K562 (cell line): ENCODE measurements around the gene NCOA1. TPM values are rescaled to one million over a fixed set of nuclear protein-coding genes. Genes with fewer than 3 reads are reported as not detected.

ENCODE experiments used
- ATAC-seq: fragments of 200-7000 bp; cut with Tn5 transposase; 3 replicates; pipeline ENCODE4 v1.9.1; 2020; ENCODE audit warnings: moderate library complexity
- BruUV-seq: library from RNA; stranded (reverse); fragments of 400-500 nt; replicated peaks from 2 replicates; lab custom pipeline; 2021; lab: Mats Ljungman, UMichigan
- CTCF ChIA-PET: fragments of 300-600 bp; formaldehyde crosslinking; extraction: SDS; loops from one replicate; lab custom pipeline; 2021; ENCODE audit warnings: low intra/inter-chr PET ratio; lab: Yijun Ruan, JAX
- POLR2A ChIA-PET: fragments of 300-600, 350-650 bp; sonication (Branson Sonifier 250); formaldehyde crosslinking; extraction: SDS; loops from one replicate; lab custom pipeline; 2021; ENCODE audit warnings: antibody characterized with exemption, inconsistent platforms; lab: Yijun Ruan, JAX
- DNase-seq, 4 experiments: peaks; one replicate each; pipeline versions ENCODE4 v3.0.0 to v3.0.0-alpha.2; 2011 to 2018; ENCODE audit warnings: low spot score in 3 of 4, mixed read lengths in 3 of 4; ENCODE audit errors: extremely low read depth in 1 of 4
- FAIRE-seq: peaks from 2 replicates; lab custom pipeline; 2011; peaks lifted over from hg19 to GRCh38; lab: Jason Lieb, UNC
- H2AFZ ChIP-seq: 2 replicates; pipeline ENCODE4 v1.6.0; 2011; ENCODE audit warnings: low read depth, low read length, control low read depth, inconsistent platforms
- H3K27ac ChIP-seq: fragments of 200-600 bp; 3 replicates; pipeline ENCODE4 v1.8.0; 2011; ENCODE audit warnings: low read depth, mild to moderate bottlenecking, control low read depth, inconsistent platforms, low read length, moderate library complexity, mixed read lengths; ENCODE audit errors: extremely low read depth
- H3K27me3 ChIP-seq, 2 experiments: fragments of 300-600 bp in 1 of 2; 2 replicates in 1 of 2; 3 replicates in 1 of 2; pipeline versions ENCODE4 v1.6.0 to v1.8.0; 2011; ENCODE audit warnings: inconsistent platforms in 2 of 2, low read length in 2 of 2, mild to moderate bottlenecking in 1 of 2, mixed read lengths in 1 of 2, moderate library complexity in 1 of 2; ENCODE audit not compliant: control insufficient read depth in 2 of 2, insufficient read depth in 2 of 2
- H3K36me3 ChIP-seq: fragments of 300-600 bp; 3 replicates; pipeline ENCODE4 v1.8.0; 2011; ENCODE audit warnings: mild to moderate bottlenecking, low read length, inconsistent platforms; ENCODE audit not compliant: control insufficient read depth, insufficient read depth
- H3K4me1 ChIP-seq, 2 experiments: fragments of 200-600 bp in 1 of 2; replicated peaks in 1 of 2; 2 replicates in 1 of 2; 3 replicates in 1 of 2; pipeline versions ENCODE4 v1.5.1 to v1.8.0; 2011; ENCODE audit warnings: inconsistent platforms in 2 of 2, low read length in 2 of 2, mild to moderate bottlenecking in 1 of 2, mixed read lengths in 1 of 2, moderate library complexity in 1 of 2; ENCODE audit not compliant: control insufficient read depth in 2 of 2, insufficient read depth in 2 of 2
- H3K4me2 ChIP-seq: 2 replicates; pipeline ENCODE4 v1.6.1; 2011; ENCODE audit warnings: low read length, control low read depth, inconsistent platforms, mixed read lengths; ENCODE audit not compliant: insufficient read depth
- H3K4me3 ChIP-seq: fragments of 200-600 bp; sonication (generic), shearing (Covaris generic); 2 replicates; pipeline ENCODE4 v1.5.1; 2016; ENCODE audit warnings: control low read depth, inconsistent platforms
- H3K79me2 ChIP-seq: fragments of 200-600 bp; 3 replicates; pipeline ENCODE4 v1.8.0; 2011; ENCODE audit warnings: low read length, inconsistent platforms; ENCODE audit not compliant: control insufficient read depth, insufficient read depth
- H3K9ac ChIP-seq, 2 experiments: 2 replicates each; pipeline versions ENCODE4 v1.6.0 to v1.6.1; 2011; ENCODE audit warnings: low read depth in 2 of 2, low read length in 2 of 2, control low read depth in 1 of 2, inconsistent platforms in 1 of 2, mild to moderate bottlenecking in 1 of 2, mixed read lengths in 1 of 2; ENCODE audit not compliant: insufficient read depth in 1 of 2
- H3K9me1 ChIP-seq: one replicate; pipeline ENCODE4 v1.6.0; 2011; ENCODE audit warnings: inconsistent platforms, mild to moderate bottlenecking, low read length, moderate library complexity; ENCODE audit not compliant: control insufficient read depth, insufficient read depth
- H3K9me3 ChIP-seq: replicated peaks from 2 replicates; pipeline ENCODE4 v1.5.1; 2011; ENCODE audit warnings: low read depth, low read length, inconsistent platforms; ENCODE audit not compliant: control insufficient read depth, insufficient read depth
- H4K20me1 ChIP-seq: replicated peaks from 2 replicates; pipeline ENCODE4 v1.6.1; 2011; ENCODE audit warnings: low read length, inconsistent platforms, mixed read lengths; ENCODE audit not compliant: control insufficient read depth, insufficient read depth
- CBX8 ChIP-seq: fragments of 200-600 bp; sonication (generic); IDR thresholded peaks from 2 replicates; pipeline ENCODE4 v1.6.1; 2012; ENCODE audit warnings: borderline replicate concordance, mixed run types, low read depth, mild to moderate bottlenecking, moderate library complexity, mixed read lengths, low read length, control low read depth, inconsistent platforms; ENCODE audit not compliant: poor library complexity, severe bottlenecking; ENCODE audit errors: extremely low read depth
- GATAD2A ChIP-seq: fragments of 450-650 bp; IDR thresholded peaks from 2 replicates; pipeline ENCODE4 v1.6.1; 2017
- HSF4 ChIP-seq: fragments of 250-450 bp; sonication (Bioruptor Pico); IDR thresholded peaks from 2 replicates; pipeline ENCODE4 v2.1.2; 2022; ENCODE audit warnings: mild to moderate bottlenecking, moderate library complexity, borderline replicate concordance
- MEF2A ChIP-seq: IDR thresholded peaks from 2 replicates; pipeline ENCODE4 v1.6.1; 2011; ENCODE audit warnings: low read depth, mild to moderate bottlenecking, low read length, moderate library complexity; ENCODE audit not compliant: control insufficient read depth
- MTA1 ChIP-seq: fragments of 450-650 bp; IDR thresholded peaks from 2 replicates; pipeline ENCODE4 v1.6.1; 2017; ENCODE audit warnings: borderline replicate concordance
- PML ChIP-seq: IDR thresholded peaks from 2 replicates; pipeline ENCODE4 v1.6.1; 2012; ENCODE audit warnings: low read length, inconsistent platforms
- POLR2A ChIP-seq: fragments of 450-650 bp; conservative IDR thresholded peaks from 2 replicates; pipeline ENCODE4 v1.6.1; 2016
- POLR2B ChIP-seq: fragments of 450-650 bp; IDR thresholded peaks from 2 replicates; pipeline ENCODE4 v1.6.1; 2018; ENCODE audit warnings: low read depth; ENCODE audit not compliant: partially characterized antibody
- POLR2G ChIP-seq: fragments of 200-400 bp; formaldehyde crosslinking; IDR thresholded peaks from 2 replicates; pipeline ENCODE4 v1.6.1; 2017; ENCODE audit warnings: low read depth, mild to moderate bottlenecking, antibody characterized with exemption, low read length, moderate library complexity
- RBM14 ChIP-seq: fragments of 200-400 bp; formaldehyde crosslinking; IDR thresholded peaks from 2 replicates; pipeline ENCODE4 v1.6.1; 2018; ENCODE audit warnings: low read depth, mild to moderate bottlenecking, low read length, moderate library complexity, borderline replicate concordance; ENCODE audit not compliant: insufficient read depth
- RBM22 ChIP-seq: fragments of 200-400 bp; formaldehyde crosslinking; IDR thresholded peaks from 2 replicates; pipeline ENCODE4 v1.6.1; 2018; ENCODE audit warnings: low read length, low read depth; ENCODE audit not compliant: poor library complexity, severe bottlenecking
- SUPT5H ChIP-seq: fragments of 450-650 bp; IDR thresholded peaks from 2 replicates; pipeline ENCODE4 v1.6.1; 2016
- ZBED1 ChIP-seq: IDR thresholded peaks from 2 replicates; pipeline ENCODE4 v1.6.1; 2014
- WGBS: fragments of 100-300 bp; shearing (Covaris generic); methylation state at CpG from one replicate; pipeline ENCODE4 v1.1.6; 2016; ENCODE audit warnings: low coverage, mixed read lengths; ENCODE audit not compliant: insufficient coverage; ENCODE audit errors: missing lambda C conversion rate; 5-methylcytosine and 5-hydroxymethylcytosine counted together
- in situ Hi-C: fragments of 300-500 bp; cut with MboI; formaldehyde crosslinking; loops from 4 replicates; pipeline ENCODE4 v1.15.0; 2018; ENCODE audit warnings: inconsistent platforms, mixed read lengths
- intact Hi-C: fragments of 100-400 bp; cut with micrococcal nuclease; formaldehyde crosslinking; loops from 2 replicates; pipeline ENCODE4 v1.14.2; 2022
- polyA plus RNA-seq, 8 experiments: library from polyadenylated mRNA; depleted of rRNA in 4 of 8; stranded (reverse) in 5 of 8; unstranded in 3 of 8; fragments of >200 nt; fragmentation: Nextera tagmentation in 2 of 8; fragmentation: Illumina TruSeq in 1 of 8; extraction: Ambion mirVana in 2 of 8; extraction: Trizol in 1 of 8; gene quantifications; 2 replicates each; pipeline versions ENCODE4 v1.2.1 to v1.2.3, GENCODE V29; 2011 to 2014; ENCODE audit warnings: inconsistent platforms in 1 of 8, missing spikeins in 1 of 8
- total RNA-seq, 7 experiments: library from RNA; depleted of rRNA in 6 of 7; stranded (reverse); fragments of >200 nt in 6 of 7; fragmentation: Illumina TruSeq in 2 of 7; extraction: Trizol in 2 of 7; gene quantifications; 2 replicates each; pipeline versions ENCODE4 v1.2.1 to v1.2.3, GENCODE V29; 2011 to 2021; ENCODE audit warnings: low replicate concordance in 1 of 7
- TF ChIP-seq, protein P1 (sequence below): fragments of 200-800 bp; sonication (Bioruptor generic); IDR thresholded peaks from 2 replicates; pipeline ENCODE4 v1.6.1; 2017; ENCODE audit warnings: missing genetic modification characterization, missing compliant biosample characterization
- TF ChIP-seq, protein P2 (sequence below): fragments of 450-650 bp; IDR thresholded peaks from 2 replicates; pipeline ENCODE4 v1.7.1; 2018; ENCODE audit warnings: mild to moderate bottlenecking, low read depth; ENCODE audit not compliant: partially characterized antibody

The NCOA1 gene
- total and polyA plus RNA-seq, 9 of the 15 experiments (the other 6 are each of a cell fraction or from before 2014, with no cell fraction given), result 4.9 to 25.7 (median 17.0) TPM

DNA sequence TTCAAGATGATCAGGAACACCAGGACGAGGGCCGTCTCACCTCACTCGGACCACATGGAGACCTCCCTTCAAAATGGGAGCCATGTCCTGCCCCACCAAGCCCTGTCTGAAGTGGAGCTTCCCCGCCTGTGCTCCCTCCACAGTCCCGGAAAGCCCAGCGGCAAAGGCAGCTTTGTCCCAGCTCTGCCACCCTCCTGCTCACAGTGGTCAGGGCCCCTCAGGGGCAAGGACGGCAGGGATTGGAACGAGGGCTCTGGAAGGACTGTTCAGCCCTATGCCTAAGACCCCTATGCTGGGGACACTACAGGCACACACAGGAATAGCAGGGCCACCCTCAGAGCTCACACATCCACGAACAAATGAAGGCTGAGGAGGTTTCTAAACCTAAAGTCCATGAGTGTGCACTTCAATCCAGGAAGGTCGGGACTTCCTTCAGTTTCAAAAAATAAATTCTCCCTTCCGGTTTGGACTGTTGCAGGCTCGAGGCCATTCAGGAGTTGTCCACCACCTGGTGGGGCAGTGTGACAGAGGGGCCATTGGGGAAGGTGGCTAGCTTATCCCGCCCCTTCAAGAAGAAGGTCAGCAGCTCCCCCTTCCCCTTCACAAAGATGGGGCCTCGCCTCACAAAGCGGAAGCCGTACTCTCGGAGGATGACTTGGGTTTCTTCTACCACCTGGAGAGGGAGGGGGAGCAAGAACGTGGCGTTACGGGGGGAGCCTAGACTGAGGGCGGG is 328.6 kb downstream of the NCOA1 start:
- FAIRE-seq (no peak), ATAC-seq (peak; percentile 7; the same call in 1 of the 3 replicates), DNase-seq (no peak)
- H3K9ac ChIP-seq, result peak overlapping the region in 1 of 2 experiments; percentile 62; a peak in 1 of 4 replicates
- no peak overlapping the region for H3K4me3 ChIP-seq
- ChIA-PET CTCF (no interaction called here), POLR2A (interaction anchor here (0.6 to 2.0 kb wide), 5 partner anchors 9 to 505 kb away, joined by 3 to 6 read pairs (median 3); no protein-coding TSS in a partner anchor)
- no peaks in the 10 kb centered on the region for H3K9me1 ChIP-seq
- no peaks in the 10 kb centered on the region for H3K27me3 ChIP-seq
- peaks cover 3% of the 10 kb centered on the region; the same call in 2 of the 3 replicates for H3K79me2 ChIP-seq
- TF ChIP-seq HSF4 (CRISPR knock-in tag) (no peak), PML (peak; percentile 41; the same call in 1 of the 2 replicates), GATAD2A (no peak), MEF2A (no peak), SUPT5H (peak; percentile 49), POLR2G (peak; percentile 44; the same call in 1 of the 2 replicates), ZBED1 (0 out of 2 replicates have a peak, but pooled peaks have one; percentile 26), POLR2A (peak; percentile 39), CBX8 (no peak), POLR2B (peak; percentile 16), RBM22 (peak; percentile 47), MTA1 (no peak), RBM14 (no peak)
- TF ChIP-seq, protein P1, sequence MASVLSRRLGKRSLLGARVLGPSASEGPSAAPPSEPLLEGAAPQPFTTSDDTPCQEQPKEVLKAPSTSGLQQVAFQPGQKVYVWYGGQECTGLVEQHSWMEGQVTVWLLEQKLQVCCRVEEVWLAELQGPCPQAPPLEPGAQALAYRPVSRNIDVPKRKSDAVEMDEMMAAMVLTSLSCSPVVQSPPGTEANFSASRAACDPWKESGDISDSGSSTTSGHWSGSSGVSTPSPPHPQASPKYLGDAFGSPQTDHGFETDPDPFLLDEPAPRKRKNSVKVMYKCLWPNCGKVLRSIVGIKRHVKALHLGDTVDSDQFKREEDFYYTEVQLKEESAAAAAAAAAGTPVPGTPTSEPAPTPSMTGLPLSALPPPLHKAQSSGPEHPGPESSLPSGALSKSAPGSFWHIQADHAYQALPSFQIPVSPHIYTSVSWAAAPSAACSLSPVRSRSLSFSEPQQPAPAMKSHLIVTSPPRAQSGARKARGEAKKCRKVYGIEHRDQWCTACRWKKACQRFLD (CRISPR knock-in tag), result no peak
- TF ChIP-seq, protein P2, sequence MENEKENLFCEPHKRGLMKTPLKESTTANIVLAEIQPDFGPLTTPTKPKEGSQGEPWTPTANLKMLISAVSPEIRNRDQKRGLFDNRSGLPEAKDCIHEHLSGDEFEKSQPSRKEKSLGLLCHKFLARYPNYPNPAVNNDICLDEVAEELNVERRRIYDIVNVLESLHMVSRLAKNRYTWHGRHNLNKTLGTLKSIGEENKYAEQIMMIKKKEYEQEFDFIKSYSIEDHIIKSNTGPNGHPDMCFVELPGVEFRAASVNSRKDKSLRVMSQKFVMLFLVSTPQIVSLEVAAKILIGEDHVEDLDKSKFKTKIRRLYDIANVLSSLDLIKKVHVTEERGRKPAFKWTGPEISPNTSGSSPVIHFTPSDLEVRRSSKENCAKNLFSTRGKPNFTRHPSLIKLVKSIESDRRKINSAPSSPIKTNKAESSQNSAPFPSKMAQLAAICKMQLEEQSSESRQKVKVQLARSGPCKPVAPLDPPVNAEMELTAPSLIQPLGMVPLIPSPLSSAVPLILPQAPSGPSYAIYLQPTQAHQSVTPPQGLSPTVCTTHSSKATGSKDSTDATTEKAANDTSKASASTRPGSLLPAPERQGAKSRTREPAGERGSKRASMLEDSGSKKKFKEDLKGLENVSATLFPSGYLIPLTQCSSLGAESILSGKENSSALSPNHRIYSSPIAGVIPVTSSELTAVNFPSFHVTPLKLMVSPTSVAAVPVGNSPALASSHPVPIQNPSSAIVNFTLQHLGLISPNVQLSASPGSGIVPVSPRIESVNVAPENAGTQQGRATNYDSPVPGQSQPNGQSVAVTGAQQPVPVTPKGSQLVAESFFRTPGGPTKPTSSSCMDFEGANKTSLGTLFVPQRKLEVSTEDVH, result no peak
- WGBS, result 92% methylated on average over 11 of the region's 21 CpGs
- H3K27ac ChIP-seq, result peak overlapping the region; percentile 25; the same call in 1 of the 3 replicates
- H4K20me1 ChIP-seq, result 0 out of 2 replicates have a peak, but pooled peaks cover 2% of the 10 kb centered on the region
- no peak overlapping the region for H2AFZ ChIP-seq
- H3K4me2 ChIP-seq, result no peak overlapping the region
- intact Hi-C loops, result no loop called here
- BruUV-seq, result TSS peak; percentile 27
- peaks cover 5 to 28% of the 10 kb centered on the region in 2 experiments; a peak in 4 of 5 replicates for H3K4me1 ChIP-seq
- in situ Hi-C loops, result no loop called here
- H3K36me3 ChIP-seq, result peaks cover 96% of the 10 kb centered on the region
- no peaks in the 10 kb centered on the region for H3K9me3 ChIP-seq
